Measurements from ENCODE around the gene AGAP1. TPM values are rescaled to one million over a fixed set of nuclear protein-coding genes. Genes with fewer than 3 reads are reported as not detected.

AGAP1 gene
- total RNA-seq, 1 donor from 2014 or later = 33.4 TPM

- no peak for TF ChIP-seq CTCF (IDR thresholded peaks at IDR 0.05)
- no peak overlapping the region for H3K27ac ChIP-seq
- intact Hi-C loops (cut with DNase I) = no loop called here
- no peaks in the 10 kb centered on the region for H3K36me3 ChIP-seq
- DNase-seq = no peak
- H3K4me1 ChIP-seq = no peaks in the 10 kb centered on the region
- H3K4me3 ChIP-seq = no peak overlapping the region
- H3K9me3 ChIP-seq = no peaks in the 10 kb centered on the region
- no peak for ATAC-seq
- H3K27me3 ChIP-seq = no peaks in the 10 kb centered on the region
These were observed 340.3 kb downstream of the AGAP1 start for GRCh38 chr2:235833971-235834620.

- no peak for ATAC-seq
These were observed 340.9 kb downstream of the AGAP1 start for GRCh38 chr2:235834781-235835180.

GRCh38 chr2:235835810-235836209 is 342.0 kb downstream of the AGAP1 start:
- Histone ChIP-seq H3K27me3 (no peaks in the 10 kb centered on the region), H3K9me3 (no peaks in the 10 kb centered on the region), H3K4me3 (no peak overlapping the region), H3K4me1 (no peaks in the 10 kb centered on the region), H3K27ac (no peak overlapping the region), H3K36me3 (no peaks in the 10 kb centered on the region)
- DNase-seq (no peak), ATAC-seq (no peak)
- intact Hi-C loops (cut with DNase I) = no loop called here
- TF ChIP-seq CTCF (IDR thresholded peaks at IDR 0.05) = no peak

More at GRCh38 chr2:235834781-235835180, 340.9 kb downstream of the AGAP1 start:
- intact Hi-C loops (cut with DNase I) = no loop called here
- no peaks in the 10 kb centered on the region for H3K9me3 ChIP-seq
- no peaks in the 10 kb centered on the region for H3K36me3 ChIP-seq
- DNase-seq = no peak
- no peaks in the 10 kb centered on the region for H3K4me1 ChIP-seq
- H3K27me3 ChIP-seq = no peaks in the 10 kb centered on the region
- H3K27ac ChIP-seq = no peak overlapping the region
- no peak overlapping the region for H3K4me3 ChIP-seq
- no peak for TF ChIP-seq CTCF (IDR thresholded peaks at IDR 0.05)

GRCh38 chr2:235836491-235836911 is 342.7 kb downstream of the AGAP1 start:
- Histone ChIP-seq H3K4me1 (no peaks in the 10 kb centered on the region), H3K4me3 (no peak overlapping the region), H3K9me3 (no peaks in the 10 kb centered on the region), H3K27me3 (no peaks in the 10 kb centered on the region), H3K27ac (no peak overlapping the region), H3K36me3 (no peaks in the 10 kb centered on the region)
- ATAC-seq (no peak), DNase-seq (no peak)
- TF ChIP-seq CTCF (IDR thresholded peaks at IDR 0.05) = no peak
- intact Hi-C loops (cut with DNase I) = no loop called here

GRCh38 chr2:235839226-235839625 is 345.4 kb downstream of the AGAP1 start:
- intact Hi-C loops (cut with DNase I) = no loop called here
- Histone ChIP-seq H3K27ac (no peak overlapping the region), H3K27me3 (no peaks in the 10 kb centered on the region), H3K4me1 (no peaks in the 10 kb centered on the region), H3K9me3 (no peaks in the 10 kb centered on the region), H3K36me3 (no peaks in the 10 kb centered on the region), H3K4me3 (no peak overlapping the region)
- no peak for DNase-seq
- no peak for ATAC-seq
- TF ChIP-seq CTCF (IDR thresholded peaks at IDR 0.05) = no peak

- Histone ChIP-seq H3K4me1 (no peaks in the 10 kb centered on the region), H3K27ac (no peak overlapping the region), H3K4me3 (no peak overlapping the region), H3K27me3 (no peaks in the 10 kb centered on the region), H3K36me3 (no peaks in the 10 kb centered on the region), H3K9me3 (no peaks in the 10 kb centered on the region)
- DNase-seq (no peak), ATAC-seq (no peak)
- TF ChIP-seq CTCF (IDR thresholded peaks at IDR 0.05) = no peak
- intact Hi-C loops (cut with DNase I) = no loop called here
These were observed 346.1 kb downstream of the AGAP1 start for GRCh38 chr2:235839974-235840373.
